Activated CD8-positive, alpha-beta T cell treated with anti-CD3 and anti-CD28 coated beads for 36 hours (primary cell): ENCODE measurements around the gene CMIP. TPM values are rescaled to one million over a fixed set of nuclear protein-coding genes. Genes with fewer than 3 reads are reported as not detected.

Experiments
- ATAC-seq: fragments of 200-7000 bp; cut with Tn5 transposase; one replicate; pipeline ENCODE4 v1.10.0; 2021; ENCODE audit warnings: mild to moderate bottlenecking, moderate library complexity
- CTCF ChIA-PET: fragments of 350-600 bp; sonication (Branson Sonifier 250); formaldehyde crosslinking; loops from one replicate; lab custom pipeline; 2021; ENCODE audit warnings: antibody characterized with exemption; lab: Charles Lee
- POLR2A ChIA-PET: fragments of 350-600 bp; sonication (Branson Sonifier 250); formaldehyde crosslinking; loops from one replicate; lab custom pipeline; 2021; ENCODE audit warnings: antibody characterized with exemption; lab: Charles Lee
- DNase-seq: peaks from one replicate; pipeline ENCODE4 v3.0.0-alpha.2; 2020
- H3K27ac Mint-ChIP-seq: one replicate; pipeline ENCODE4 v1.8.0; 2021; ENCODE audit warnings: mild to moderate bottlenecking, mixed read lengths
- H3K27me3 Mint-ChIP-seq: one replicate; pipeline ENCODE4 v1.8.0; 2021; ENCODE audit warnings: mixed read lengths
- H3K36me3 Mint-ChIP-seq: one replicate; pipeline ENCODE4 v1.8.0; 2021; ENCODE audit warnings: low read depth, mixed read lengths
- H3K4me1 Mint-ChIP-seq: one replicate; pipeline ENCODE4 v1.8.0; 2021; ENCODE audit warnings: low read depth, mixed read lengths
- H3K4me3 Mint-ChIP-seq: one replicate; pipeline ENCODE4 v1.8.0; 2021; ENCODE audit warnings: mild to moderate bottlenecking, moderate library complexity, mixed read lengths
- H3K9me3 Mint-ChIP-seq: one replicate; pipeline ENCODE4 v1.8.0; 2021; ENCODE audit warnings: mixed read lengths
- intact Hi-C: fragments of 100-400 bp; cut with micrococcal nuclease; formaldehyde crosslinking; loops from one replicate; pipeline ENCODE4 v1.10.0; 2022
- total RNA-seq, 2 experiments: library from RNA; stranded (reverse); gene quantifications; one replicate each; pipeline ENCODE4 v1.2.3, GENCODE V29; 2021
- TF ChIP-seq, protein P1 (sequence below): fragments of 200-600 bp; IDR thresholded peaks from one replicate; pipeline ENCODE4 v1.8.0; 2022; ENCODE audit warnings: antibody characterized with exemption, mild to moderate bottlenecking

Gene CMIP
- total RNA-seq, 2 experiments from 2014 or later, result 37.6 to 38.5 TPM

DNA sequence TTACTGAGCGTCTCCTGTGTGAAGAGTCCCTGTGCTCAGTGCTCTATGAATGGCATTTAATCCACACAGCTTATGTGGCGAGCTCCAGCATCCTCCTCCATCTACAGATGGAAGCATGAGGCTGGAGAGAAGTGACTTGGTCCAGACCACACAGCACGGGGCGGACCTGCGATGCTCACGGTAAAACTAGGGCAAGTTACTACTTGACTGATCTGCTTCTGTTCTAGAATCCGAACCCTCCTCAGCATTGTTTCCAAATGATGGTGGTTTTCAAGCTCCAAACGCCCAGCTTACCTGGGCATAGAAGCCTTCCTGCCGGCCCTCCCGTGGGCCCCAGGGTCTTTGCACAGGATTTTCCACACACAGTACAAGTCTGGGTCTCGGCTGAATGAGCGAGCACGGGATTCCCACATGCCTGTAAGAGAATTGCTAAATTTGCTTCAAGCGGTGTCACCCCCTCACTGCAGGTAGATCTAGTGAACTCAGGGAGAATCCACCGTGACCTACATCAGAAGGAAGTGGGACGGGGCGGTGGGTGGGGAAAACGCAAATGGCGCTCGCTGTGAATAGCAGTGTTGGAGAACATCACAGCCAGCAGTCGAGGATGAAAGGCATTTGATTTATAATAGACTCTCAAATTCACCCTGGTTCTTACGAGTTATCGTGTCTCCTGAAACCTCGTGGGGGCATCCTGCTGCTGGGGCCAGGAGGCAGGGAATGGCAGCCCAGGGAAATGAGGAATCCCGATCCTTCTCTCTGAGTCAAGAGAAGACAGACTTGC, 101.1 kb downstream of the CMIP start:
- Mint-ChIP-seq H3K4me3 (no peak overlapping the region), H3K9me3 (no peaks in the 10 kb centered on the region), H3K27me3 (no peaks in the 10 kb centered on the region), H3K4me1 (peaks cover 34% of the 10 kb centered on the region), H3K27ac (no peak overlapping the region), H3K36me3 (no peaks in the 10 kb centered on the region)
- ChIA-PET POLR2A (no interaction called here), CTCF (no interaction called here)
- DNase-seq (peak; percentile 28), ATAC-seq (no peak)
- TF ChIP-seq, protein P1, sequence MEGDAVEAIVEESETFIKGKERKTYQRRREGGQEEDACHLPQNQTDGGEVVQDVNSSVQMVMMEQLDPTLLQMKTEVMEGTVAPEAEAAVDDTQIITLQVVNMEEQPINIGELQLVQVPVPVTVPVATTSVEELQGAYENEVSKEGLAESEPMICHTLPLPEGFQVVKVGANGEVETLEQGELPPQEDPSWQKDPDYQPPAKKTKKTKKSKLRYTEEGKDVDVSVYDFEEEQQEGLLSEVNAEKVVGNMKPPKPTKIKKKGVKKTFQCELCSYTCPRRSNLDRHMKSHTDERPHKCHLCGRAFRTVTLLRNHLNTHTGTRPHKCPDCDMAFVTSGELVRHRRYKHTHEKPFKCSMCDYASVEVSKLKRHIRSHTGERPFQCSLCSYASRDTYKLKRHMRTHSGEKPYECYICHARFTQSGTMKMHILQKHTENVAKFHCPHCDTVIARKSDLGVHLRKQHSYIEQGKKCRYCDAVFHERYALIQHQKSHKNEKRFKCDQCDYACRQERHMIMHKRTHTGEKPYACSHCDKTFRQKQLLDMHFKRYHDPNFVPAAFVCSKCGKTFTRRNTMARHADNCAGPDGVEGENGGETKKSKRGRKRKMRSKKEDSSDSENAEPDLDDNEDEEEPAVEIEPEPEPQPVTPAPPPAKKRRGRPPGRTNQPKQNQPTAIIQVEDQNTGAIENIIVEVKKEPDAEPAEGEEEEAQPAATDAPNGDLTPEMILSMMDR, result no peak
- intact Hi-C loops, result no loop called here

DNA sequence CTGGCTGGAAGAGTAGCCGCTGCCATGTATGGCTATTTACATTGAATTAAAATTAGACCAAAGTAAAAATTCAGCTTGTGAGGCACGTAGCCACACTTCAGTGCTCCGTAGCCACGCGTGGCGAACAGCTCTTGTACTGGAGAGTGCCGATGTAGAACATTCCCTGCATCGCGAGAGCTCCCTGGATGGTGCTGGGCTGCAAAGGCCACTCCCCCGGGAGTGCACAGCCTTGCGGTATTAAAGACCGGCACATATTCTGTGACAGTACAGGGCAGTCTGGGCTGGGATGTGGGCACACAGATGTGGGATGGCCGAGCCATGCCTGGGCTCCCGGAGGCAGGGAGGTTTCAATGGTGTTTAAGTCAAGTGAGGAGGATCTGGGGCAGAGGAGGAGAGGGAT, 102.2 kb downstream of the CMIP start:
- DNase-seq (no peak), ATAC-seq (no peak)
- no peaks in the 10 kb centered on the region for H3K9me3 Mint-ChIP-seq
- TF ChIP-seq, protein P1, result no peak
- POLR2A ChIA-PET, result no interaction called here
- CTCF ChIA-PET, result interaction anchor here (1.1 kb wide), 1 partner anchor 22 kb away, joined by 3 read pairs; no protein-coding TSS in a partner anchor
- intact Hi-C loops, result no loop called here
- no peak overlapping the region for H3K4me3 Mint-ChIP-seq
- H3K4me1 Mint-ChIP-seq, result peaks cover 45% of the 10 kb centered on the region
- H3K27ac Mint-ChIP-seq, result no peak overlapping the region
- H3K27me3 Mint-ChIP-seq, result no peaks in the 10 kb centered on the region
- no peaks in the 10 kb centered on the region for H3K36me3 Mint-ChIP-seq

DNA sequence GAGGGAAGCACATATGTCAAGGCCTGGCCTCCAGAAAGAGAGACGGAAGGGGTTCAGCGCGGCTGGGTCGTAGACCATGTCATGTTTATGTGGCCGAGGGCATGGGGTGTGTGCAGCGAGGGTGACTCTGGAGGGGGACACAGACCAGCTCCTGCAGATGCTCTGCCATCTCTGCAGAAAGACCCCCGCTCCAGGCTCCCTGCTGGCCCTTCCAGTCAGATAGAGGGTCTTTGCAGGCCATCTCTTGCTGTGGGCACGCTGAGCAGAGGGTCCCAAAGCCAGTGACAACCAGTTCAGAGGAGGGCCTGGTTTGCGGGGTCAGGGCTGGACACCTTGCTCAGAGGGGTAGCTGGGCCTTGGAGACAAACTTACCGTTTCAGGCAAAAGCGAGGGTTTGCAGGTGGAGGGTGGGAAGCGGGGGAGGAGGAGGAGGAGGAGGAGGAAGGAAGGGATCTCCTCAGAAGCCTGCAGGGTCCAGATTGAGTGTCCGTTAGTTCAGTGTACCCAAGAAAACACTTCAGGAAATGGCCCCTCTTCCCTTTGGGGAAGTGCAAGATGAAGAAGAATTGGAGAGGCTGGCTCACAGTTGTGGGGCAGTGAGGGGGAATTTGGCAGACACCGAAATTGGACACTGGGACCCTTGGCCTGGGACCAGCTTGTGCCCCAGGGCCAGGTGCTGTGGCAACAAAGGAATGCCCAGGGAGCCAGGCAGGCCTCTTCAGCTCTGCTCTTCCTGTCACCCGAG, 102.8 kb downstream of the CMIP start:
- Mint-ChIP-seq H3K9me3 (no peaks in the 10 kb centered on the region), H3K27me3 (no peaks in the 10 kb centered on the region), H3K27ac (no peak overlapping the region), H3K36me3 (peaks cover 2% of the 10 kb centered on the region), H3K4me3 (no peak overlapping the region), H3K4me1 (peaks cover 51% of the 10 kb centered on the region)
- no peak for ATAC-seq
- DNase-seq, result no peak
- CTCF ChIA-PET, result interaction anchor here (1.1 kb wide), 1 partner anchor 21 kb away, joined by 3 read pairs; no protein-coding TSS in a partner anchor
- intact Hi-C loops, result no loop called here
- TF ChIP-seq, protein P1, result no peak
- POLR2A ChIA-PET, result no interaction called here

DNA sequence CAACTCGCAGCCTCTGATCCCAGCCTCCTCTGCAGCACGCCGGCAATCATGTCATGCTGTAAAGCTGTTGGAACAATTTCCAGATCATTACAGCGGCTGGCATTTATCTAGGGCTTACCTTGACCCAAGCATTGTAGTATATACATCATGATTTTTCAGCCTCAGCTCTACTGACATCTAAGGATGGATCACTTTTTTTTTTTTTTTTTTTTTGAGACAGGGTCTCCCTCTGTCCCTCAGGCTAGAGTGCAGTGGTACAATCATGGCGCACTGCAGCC, 103.3 kb downstream of the CMIP start:
- Mint-ChIP-seq H3K9me3 (no peaks in the 10 kb centered on the region), H3K4me3 (no peak overlapping the region), H3K36me3 (peaks cover 2% of the 10 kb centered on the region), H3K27ac (no peak overlapping the region), H3K27me3 (no peaks in the 10 kb centered on the region), H3K4me1 (peaks cover 51% of the 10 kb centered on the region)
- DNase-seq (no peak), ATAC-seq (no peak)
- POLR2A ChIA-PET, result no interaction called here
- CTCF ChIA-PET, result no interaction called here
- intact Hi-C loops, result no loop called here
- TF ChIP-seq, protein P1, result no peak

DNA sequence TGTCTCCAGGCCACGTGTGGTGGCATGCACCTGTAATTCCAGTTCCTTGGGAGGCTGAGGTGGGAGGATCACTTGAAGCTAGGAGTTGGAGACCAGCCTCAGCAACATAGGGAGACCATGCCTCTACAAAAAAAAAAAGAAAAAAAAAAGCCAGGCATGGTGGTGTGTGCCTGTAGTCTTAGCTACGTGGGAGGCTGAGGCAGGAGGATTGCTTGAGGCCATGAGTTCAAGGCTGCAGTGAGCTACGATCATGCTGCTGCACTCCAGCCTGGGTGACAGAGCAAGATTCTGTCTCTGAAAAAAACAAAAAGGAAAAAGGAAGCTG, 103.9 kb downstream of the CMIP start:
- intact Hi-C loops, result no loop called here
- H3K4me1 Mint-ChIP-seq, result peaks cover 55% of the 10 kb centered on the region
- H3K4me3 Mint-ChIP-seq, result no peak overlapping the region
- POLR2A ChIA-PET, result no interaction called here
- H3K27me3 Mint-ChIP-seq, result no peaks in the 10 kb centered on the region
- no peaks in the 10 kb centered on the region for H3K9me3 Mint-ChIP-seq
- DNase-seq (no peak), ATAC-seq (no peak)
- CTCF ChIA-PET, result no interaction called here
- no peak overlapping the region for H3K27ac Mint-ChIP-seq
- TF ChIP-seq, protein P1, result no peak
- H3K36me3 Mint-ChIP-seq, result peaks cover 2% of the 10 kb centered on the region
